ENCODE data around the gene CFAP97D2.
A peak's percentile ranks its signal among the peaks of the same experiment; 100 is the strongest.
"Not testable (repeated sequence)": the region's sequence is repeated elsewhere in the genome, so short reads cannot be mapped to it uniquely, and the experiment has no call there.

Gene CFAP97D2

GRCh38 chr13:114258589-114258988, 79.5 kb downstream of the CFAP97D2 start:
- Mint-ChIP-seq H3K27ac (no peak overlapping the region), H3K4me1 (peaks cover 30% of the 10 kb centered on the region), H3K27me3 (ENCODE audit: low read depth, poor library complexity) (peaks cover 3% of the 10 kb centered on the region), H3K9me3 (no peaks in the 10 kb centered on the region), H3K4me3 (no peak overlapping the region), H3K36me3 (ENCODE audit: low read depth) (peaks cover 79% of the 10 kb centered on the region)
- no peak for DNase-seq
- TF ChIP-seq, protein P1, sequence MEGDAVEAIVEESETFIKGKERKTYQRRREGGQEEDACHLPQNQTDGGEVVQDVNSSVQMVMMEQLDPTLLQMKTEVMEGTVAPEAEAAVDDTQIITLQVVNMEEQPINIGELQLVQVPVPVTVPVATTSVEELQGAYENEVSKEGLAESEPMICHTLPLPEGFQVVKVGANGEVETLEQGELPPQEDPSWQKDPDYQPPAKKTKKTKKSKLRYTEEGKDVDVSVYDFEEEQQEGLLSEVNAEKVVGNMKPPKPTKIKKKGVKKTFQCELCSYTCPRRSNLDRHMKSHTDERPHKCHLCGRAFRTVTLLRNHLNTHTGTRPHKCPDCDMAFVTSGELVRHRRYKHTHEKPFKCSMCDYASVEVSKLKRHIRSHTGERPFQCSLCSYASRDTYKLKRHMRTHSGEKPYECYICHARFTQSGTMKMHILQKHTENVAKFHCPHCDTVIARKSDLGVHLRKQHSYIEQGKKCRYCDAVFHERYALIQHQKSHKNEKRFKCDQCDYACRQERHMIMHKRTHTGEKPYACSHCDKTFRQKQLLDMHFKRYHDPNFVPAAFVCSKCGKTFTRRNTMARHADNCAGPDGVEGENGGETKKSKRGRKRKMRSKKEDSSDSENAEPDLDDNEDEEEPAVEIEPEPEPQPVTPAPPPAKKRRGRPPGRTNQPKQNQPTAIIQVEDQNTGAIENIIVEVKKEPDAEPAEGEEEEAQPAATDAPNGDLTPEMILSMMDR (IDR thresholded peaks at IDR 0.05): no peak

GRCh38 chr13:114259374-114259773, 80.3 kb downstream of the CFAP97D2 start:
- H3K9me3 Mint-ChIP-seq: no peaks in the 10 kb centered on the region

GRCh38 chr13:114259974-114260373, 80.9 kb downstream of the CFAP97D2 start:
- TF ChIP-seq, protein P1 (IDR thresholded peaks at IDR 0.05): no peak
- peaks cover 73% of the 10 kb centered on the region for H3K36me3 Mint-ChIP-seq (ENCODE audit: low read depth)

More at GRCh38 chr13:114259374-114259773, 80.3 kb downstream of the CFAP97D2 start:
- no peak overlapping the region for H3K4me3 Mint-ChIP-seq
- TF ChIP-seq, protein P1 (IDR thresholded peaks at IDR 0.05): no peak
- H3K27ac Mint-ChIP-seq: no peak overlapping the region
- H3K4me1 Mint-ChIP-seq: peaks cover 30% of the 10 kb centered on the region
- DNase-seq: no peak
- peaks cover 3% of the 10 kb centered on the region for H3K27me3 Mint-ChIP-seq (ENCODE audit: low read depth, poor library complexity)
- H3K36me3 Mint-ChIP-seq (ENCODE audit: low read depth): peaks cover 77% of the 10 kb centered on the region

DNA sequence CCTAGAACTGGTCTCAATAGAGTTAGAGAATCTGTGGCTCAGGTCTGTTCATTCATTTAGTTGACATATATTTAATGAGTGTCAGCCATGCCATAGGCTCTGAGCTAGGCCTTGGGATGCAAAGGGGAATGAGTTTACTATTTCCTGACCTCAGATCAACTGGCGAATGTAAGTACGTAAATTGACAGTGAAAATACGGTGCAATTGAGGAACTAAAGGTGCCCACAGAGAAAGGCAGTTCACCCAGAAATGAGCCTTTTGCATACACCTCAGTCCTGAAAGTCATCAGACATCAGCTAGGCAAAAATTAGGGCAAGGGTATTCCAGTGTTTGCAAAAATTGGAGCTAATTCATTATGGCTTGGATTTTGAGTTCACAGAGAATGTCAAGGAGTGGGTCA, 81.8 kb downstream of the CFAP97D2 start:
- Mint-ChIP-seq H3K4me1 (peaks cover 26% of the 10 kb centered on the region), H3K27ac (peak overlapping the region; percentile 78), H3K9me3 (no peaks in the 10 kb centered on the region), H3K4me3 (no peak overlapping the region), H3K36me3 (ENCODE audit: low read depth) (peaks cover 73% of the 10 kb centered on the region), H3K27me3 (ENCODE audit: low read depth, poor library complexity) (peaks cover 3% of the 10 kb centered on the region)
- no peak for DNase-seq
- TF ChIP-seq, protein P1 (IDR thresholded peaks at IDR 0.05): no peak

More at GRCh38 chr13:114259974-114260373, 80.9 kb downstream of the CFAP97D2 start:
- no peak for DNase-seq
- Mint-ChIP-seq H3K4me1 (peaks cover 30% of the 10 kb centered on the region), H3K4me3 (no peak overlapping the region), H3K9me3 (no peaks in the 10 kb centered on the region), H3K27me3 (ENCODE audit: low read depth, poor library complexity) (peaks cover 3% of the 10 kb centered on the region), H3K27ac (peak overlapping the region; percentile 58)

- TF ChIP-seq, protein P1 (IDR thresholded peaks at IDR 0.05): no peak
- Mint-ChIP-seq H3K4me3 (no peak overlapping the region), H3K4me1 (peaks cover 26% of the 10 kb centered on the region), H3K36me3 (ENCODE audit: low read depth) (peaks cover 76% of the 10 kb centered on the region), H3K27ac (peak overlapping the region; percentile 78), H3K9me3 (no peaks in the 10 kb centered on the region), H3K27me3 (ENCODE audit: low read depth, poor library complexity) (peaks cover 3% of the 10 kb centered on the region)
- no peak for DNase-seq
These were observed 82.4 kb downstream of the CFAP97D2 start for GRCh38 chr13:114261328-114261965.

DNA sequence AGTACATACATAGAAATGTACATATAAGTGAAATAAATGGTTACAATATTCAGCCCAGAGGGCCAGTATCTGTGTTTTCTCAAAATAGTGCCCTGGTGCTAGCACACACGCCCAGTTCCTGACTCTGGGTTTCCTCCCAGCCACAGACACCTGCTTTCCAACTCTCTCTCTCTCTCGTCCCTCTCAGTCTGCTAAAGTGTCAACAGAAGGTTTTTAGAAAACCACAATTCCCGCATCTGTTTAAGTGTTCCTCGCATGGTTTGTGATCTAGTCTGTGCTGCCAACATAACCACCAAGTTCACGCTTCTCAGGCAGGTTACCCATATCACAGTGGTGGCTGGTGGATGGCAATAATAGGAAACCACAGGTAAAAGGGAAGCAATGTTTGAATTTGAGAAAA, 84.5 kb downstream of the CFAP97D2 start:
- Mint-ChIP-seq H3K4me3 (no peak overlapping the region), H3K4me1 (peaks cover 26% of the 10 kb centered on the region), H3K27me3 (ENCODE audit: low read depth, poor library complexity) (peaks cover 3% of the 10 kb centered on the region), H3K36me3 (ENCODE audit: low read depth) (peaks cover 80% of the 10 kb centered on the region), H3K9me3 (no peaks in the 10 kb centered on the region), H3K27ac (no peak overlapping the region)
- TF ChIP-seq, protein P1 (IDR thresholded peaks at IDR 0.05): no peak
- DNase-seq: no peak

DNA sequence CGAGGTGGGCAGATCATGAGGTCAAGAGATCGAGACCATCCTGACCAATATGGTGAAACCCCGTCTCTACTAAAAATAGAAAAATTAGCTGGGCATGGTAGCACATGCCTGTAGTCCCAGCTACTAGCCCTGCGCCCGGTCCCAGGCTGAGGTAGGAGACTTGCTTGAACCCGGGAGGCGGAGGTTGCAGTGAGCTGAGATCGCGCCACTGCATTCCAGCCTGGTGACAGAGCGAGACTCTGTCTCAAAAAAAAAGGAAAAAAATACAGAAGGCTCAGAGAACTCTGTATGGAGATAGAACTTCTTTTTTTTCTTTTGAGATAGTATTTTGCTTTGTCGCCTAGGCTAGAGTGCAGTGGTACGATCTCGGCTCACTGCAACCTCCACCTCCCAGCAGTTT, 85.3 kb downstream of the CFAP97D2 start:
- not testable (repeated sequence) for H3K27me3 Mint-ChIP-seq (ENCODE audit: low read depth, poor library complexity); H3K4me3 Mint-ChIP-seq; H3K9me3 Mint-ChIP-seq; H3K27ac Mint-ChIP-seq; DNase-seq
- Mint-ChIP-seq H3K4me1 (peaks cover 24% of the 10 kb centered on the region), H3K36me3 (ENCODE audit: low read depth) (peaks cover 85% of the 10 kb centered on the region)

Data from nephron progenitor cell (in vitro differentiated cells).